Colonic mucosa (tissue), 4 donors: ENCODE results near the gene CSF1R. TPM values are rescaled to one million over a fixed set of nuclear protein-coding genes. Genes with fewer than 3 reads are reported as not detected.
A peak's percentile ranks its signal among the peaks of the same experiment; 100 is the strongest.
"Not testable (repeated sequence)": the region's sequence is repeated elsewhere in the genome, so short reads cannot be mapped to it uniquely, and the experiment has no call there.

Experiments used
- DNase-seq: peaks from one replicate; pipeline ENCODE4 v3.0.0-alpha.2; 2020
- H3K27ac ChIP-seq: fragments of 200-600 bp; one replicate; pipeline ENCODE4 v1.8.0; 2021
- H3K27me3 ChIP-seq: fragments of 200-600 bp; one replicate; pipeline ENCODE4 v1.8.0; 2021
- H3K36me3 ChIP-seq: fragments of 200-600 bp; one replicate; pipeline ENCODE4 v1.8.0; 2021
- H3K4me1 ChIP-seq: fragments of 200-600 bp; one replicate; pipeline ENCODE4 v1.8.0; 2021; ENCODE audit warnings: mild to moderate bottlenecking
- H3K4me3 ChIP-seq: fragments of 200-600 bp; one replicate; pipeline ENCODE4 v1.8.0; 2021
- H3K9ac ChIP-seq, 2 donors: one replicate each; pipeline ENCODE4 v1.7.0; 2013; ENCODE audit warnings: control low read depth in 2 of 2, low read depth in 2 of 2, low read length in 2 of 2
- H3K9me3 ChIP-seq: fragments of 200-600 bp; one replicate; pipeline ENCODE4 v1.8.0; 2021
- intact Hi-C: fragments of 100-400 bp; cut with DNase I; formaldehyde crosslinking; loops from one replicate; pipeline ENCODE4 v1.14.1; 2022
- total RNA-seq, 2 donors: library from RNA; stranded (reverse); fragmentation: NEBNext Ultra II Directional in 1 of 2; extraction: Animal tissue kit (Norgen Biotek cat#: 25700) in 1 of 2; gene quantifications; one replicate each; pipeline ENCODE4 v1.2.1, GENCODE V29; 2021
- TF ChIP-seq, protein P1 (sequence below): fragments of 200-600 bp; IDR thresholded peaks from one replicate; pipeline ENCODE4 v1.8.0; 2022; ENCODE audit warnings: antibody characterized with exemption, mild to moderate bottlenecking
- donor health status: healthy.
- donor health status: DM: no; HTN: no; CAD: no.
- donor health status: DM: no; HTN: no; CAD: no.

Gene CSF1R
- total RNA-seq, 2 donors from 2014 or later, result 7.2 to 26.1 TPM

- H3K27me3 ChIP-seq, result no peaks in the 10 kb centered on the region
- H3K36me3 ChIP-seq, result no peaks in the 10 kb centered on the region
- peak overlapping the region; percentile 6 to 24 for H3K9ac ChIP-seq
- no peaks in the 10 kb centered on the region for H3K4me1 ChIP-seq
- TF ChIP-seq, protein P1, sequence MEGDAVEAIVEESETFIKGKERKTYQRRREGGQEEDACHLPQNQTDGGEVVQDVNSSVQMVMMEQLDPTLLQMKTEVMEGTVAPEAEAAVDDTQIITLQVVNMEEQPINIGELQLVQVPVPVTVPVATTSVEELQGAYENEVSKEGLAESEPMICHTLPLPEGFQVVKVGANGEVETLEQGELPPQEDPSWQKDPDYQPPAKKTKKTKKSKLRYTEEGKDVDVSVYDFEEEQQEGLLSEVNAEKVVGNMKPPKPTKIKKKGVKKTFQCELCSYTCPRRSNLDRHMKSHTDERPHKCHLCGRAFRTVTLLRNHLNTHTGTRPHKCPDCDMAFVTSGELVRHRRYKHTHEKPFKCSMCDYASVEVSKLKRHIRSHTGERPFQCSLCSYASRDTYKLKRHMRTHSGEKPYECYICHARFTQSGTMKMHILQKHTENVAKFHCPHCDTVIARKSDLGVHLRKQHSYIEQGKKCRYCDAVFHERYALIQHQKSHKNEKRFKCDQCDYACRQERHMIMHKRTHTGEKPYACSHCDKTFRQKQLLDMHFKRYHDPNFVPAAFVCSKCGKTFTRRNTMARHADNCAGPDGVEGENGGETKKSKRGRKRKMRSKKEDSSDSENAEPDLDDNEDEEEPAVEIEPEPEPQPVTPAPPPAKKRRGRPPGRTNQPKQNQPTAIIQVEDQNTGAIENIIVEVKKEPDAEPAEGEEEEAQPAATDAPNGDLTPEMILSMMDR, result no peak
- peak; percentile 12 for DNase-seq
- intact Hi-C loops, result no loop called here
- no peak overlapping the region for H3K27ac ChIP-seq
- H3K9me3 ChIP-seq, result no peaks in the 10 kb centered on the region
- H3K4me3 ChIP-seq, result peak overlapping the region; percentile 11
Measured at GRCh38 chr5:150085191-150085912, 1.0 kb downstream of the CSF1R start.

DNA sequence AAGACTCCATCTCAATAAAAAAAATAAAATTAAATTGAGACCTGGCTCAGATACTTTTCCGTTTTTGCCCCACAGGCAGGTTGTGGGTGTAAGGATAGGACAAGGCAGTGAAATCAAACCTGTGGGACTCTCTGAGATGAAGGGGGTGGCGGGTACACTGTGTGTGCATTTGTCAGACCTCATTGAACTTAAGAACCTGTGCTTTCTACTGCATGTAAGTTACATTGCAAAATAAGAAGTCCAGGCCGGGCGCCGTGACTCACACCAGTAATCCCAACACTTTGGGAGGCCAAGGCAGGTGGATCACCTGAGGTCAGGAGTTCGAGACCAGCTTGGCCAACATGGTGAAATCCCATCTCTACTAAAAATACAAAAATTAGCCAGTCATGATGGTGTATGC, 1.6 kb downstream of the CSF1R start:
- H3K4me3 ChIP-seq, H3K27ac ChIP-seq, H3K36me3 ChIP-seq, H3K4me1 ChIP-seq, H3K9me3 ChIP-seq, H3K9ac ChIP-seq, intact Hi-C loops, H3K27me3 ChIP-seq: not testable (repeated sequence)
- peak; percentile 0 for DNase-seq

- Histone ChIP-seq H3K4me3 (no peak overlapping the region), H3K27ac (no peak overlapping the region), H3K9me3 (no peaks in the 10 kb centered on the region), H3K4me1 (no peaks in the 10 kb centered on the region), H3K9ac (no peak overlapping the region), H3K27me3 (no peaks in the 10 kb centered on the region), H3K36me3 (no peaks in the 10 kb centered on the region)
- TF ChIP-seq, protein P1, result no peak
- intact Hi-C loops, result no loop called here
- peak; percentile 16 for DNase-seq
Measured at GRCh38 chr5:150082889-150083288, 3.5 kb downstream of the CSF1R start.

DNA sequence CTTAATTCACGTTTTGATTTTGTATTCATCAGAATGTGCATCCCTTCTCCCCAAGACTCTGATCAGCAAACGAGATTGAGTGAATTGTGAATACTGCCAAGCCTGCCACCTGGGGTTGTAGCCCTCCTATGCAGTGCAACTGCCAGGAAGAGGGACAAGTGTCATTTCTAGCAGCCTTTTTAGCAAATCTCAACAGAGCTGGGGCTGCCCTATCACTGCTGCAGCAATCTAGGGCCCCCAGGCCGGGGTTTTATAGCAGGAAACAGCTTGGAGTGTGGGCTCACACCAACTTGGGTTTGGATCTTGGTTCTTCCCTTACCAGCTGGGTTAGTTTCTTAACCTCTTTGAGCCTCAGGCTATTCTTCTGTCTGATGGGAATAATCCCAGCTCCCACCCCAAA, 4.0 kb downstream of the CSF1R start:
- TF ChIP-seq, protein P1, result no peak
- no peaks in the 10 kb centered on the region for H3K36me3 ChIP-seq
- intact Hi-C loops, result no loop called here
- H3K4me3 ChIP-seq, result no peak overlapping the region
- no peaks in the 10 kb centered on the region for H3K4me1 ChIP-seq
- DNase-seq, result peak; percentile 11
- H3K9ac ChIP-seq, result no peak overlapping the region
- H3K27ac ChIP-seq, result no peak overlapping the region
- no peaks in the 10 kb centered on the region for H3K9me3 ChIP-seq
- H3K27me3 ChIP-seq, result no peaks in the 10 kb centered on the region

DNA sequence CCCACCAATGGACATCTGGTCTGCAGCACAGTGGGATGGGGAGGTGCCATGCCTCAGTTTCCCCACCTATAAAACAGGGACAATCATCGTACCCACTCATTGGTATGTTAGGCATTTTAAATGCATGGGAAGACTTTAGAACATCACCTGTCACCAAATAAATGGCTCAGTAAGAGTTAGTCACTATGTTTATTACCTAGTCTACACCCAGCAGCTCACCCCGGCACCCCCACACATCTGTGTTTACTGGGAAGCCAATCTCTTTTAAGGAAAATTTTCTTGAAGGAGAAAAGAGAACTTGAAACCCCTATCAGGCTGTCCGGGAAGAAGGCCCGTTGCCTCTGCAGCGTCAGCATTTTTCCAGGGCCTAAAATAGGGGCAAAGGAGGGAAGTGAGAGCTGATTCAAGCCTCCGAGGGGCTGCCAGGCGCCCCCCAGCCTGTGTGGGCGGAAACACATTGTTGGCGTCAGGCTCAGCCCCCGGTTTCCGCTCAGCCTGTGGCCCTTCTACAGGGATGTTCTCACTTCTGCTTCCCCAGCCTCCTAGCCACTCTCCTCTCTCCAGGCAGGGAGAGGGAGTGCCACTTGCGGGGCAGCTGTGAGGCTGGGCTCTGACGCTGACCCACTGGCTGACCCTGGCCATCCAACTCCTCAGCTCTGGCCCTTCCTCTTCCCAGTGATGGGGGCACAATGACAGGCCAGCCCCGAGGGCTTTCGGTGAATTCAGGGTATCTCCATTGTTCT, 4.6 kb downstream of the CSF1R start:
- DNase-seq, result peak; percentile 34
- Histone ChIP-seq H3K27me3 (no peaks in the 10 kb centered on the region), H3K9me3 (no peaks in the 10 kb centered on the region), H3K4me1 (no peaks in the 10 kb centered on the region), H3K4me3 (no peak overlapping the region), H3K36me3 (no peaks in the 10 kb centered on the region), H3K9ac (no peak overlapping the region), H3K27ac (no peak overlapping the region)
- intact Hi-C loops, result no loop called here
- TF ChIP-seq, protein P1, result no peak
